ENCODE measurements around the gene DAPK1. TPM values are rescaled to one million over a fixed set of nuclear protein-coding genes. Genes with fewer than 3 reads are reported as not detected.

DAPK1 gene
- total RNA-seq, 2 donors from 2014 or later, result 39.1 to 40.6 TPM

DNA sequence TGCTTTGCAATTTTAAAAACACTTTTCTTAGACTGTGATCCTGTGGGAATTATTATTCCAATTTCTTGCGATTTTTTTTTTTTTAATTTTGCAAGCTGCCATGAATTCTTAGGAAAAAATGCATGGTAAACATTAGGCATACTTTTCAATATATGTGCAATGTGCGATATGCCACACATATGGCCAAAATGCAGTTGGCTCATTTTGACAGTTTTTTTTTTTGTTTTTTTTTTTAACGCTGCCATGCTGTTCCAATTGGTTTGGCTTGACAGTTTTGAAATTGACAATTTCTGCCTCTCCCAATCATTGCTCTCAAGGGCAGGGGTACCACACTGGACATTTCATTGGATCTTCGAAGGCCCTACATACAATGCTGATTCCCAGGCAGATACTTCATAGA lies 36.4 kb downstream of the DAPK1 start:
- DNase-seq (ENCODE audit: low spot score) (no peak), ATAC-seq (ENCODE audit: insufficient number of reproducible peaks, low FRiP score, low read depth) (no peak)
- Histone ChIP-seq H3K4me1 (ENCODE audit: control insufficient read depth in 1 of 2, low read depth in 2 of 2) (no peaks in the 10 kb centered on the region), H3K36me3 (no peaks in the 10 kb centered on the region), H3K27me3 (replicated peaks; ENCODE audit: insufficient read depth) (no peaks in the 10 kb centered on the region), H3K9me3 (no peaks in the 10 kb centered on the region), H3K4me3 (no peak overlapping the region), H3K27ac (no peak overlapping the region)
- TF ChIP-seq, protein P1, sequence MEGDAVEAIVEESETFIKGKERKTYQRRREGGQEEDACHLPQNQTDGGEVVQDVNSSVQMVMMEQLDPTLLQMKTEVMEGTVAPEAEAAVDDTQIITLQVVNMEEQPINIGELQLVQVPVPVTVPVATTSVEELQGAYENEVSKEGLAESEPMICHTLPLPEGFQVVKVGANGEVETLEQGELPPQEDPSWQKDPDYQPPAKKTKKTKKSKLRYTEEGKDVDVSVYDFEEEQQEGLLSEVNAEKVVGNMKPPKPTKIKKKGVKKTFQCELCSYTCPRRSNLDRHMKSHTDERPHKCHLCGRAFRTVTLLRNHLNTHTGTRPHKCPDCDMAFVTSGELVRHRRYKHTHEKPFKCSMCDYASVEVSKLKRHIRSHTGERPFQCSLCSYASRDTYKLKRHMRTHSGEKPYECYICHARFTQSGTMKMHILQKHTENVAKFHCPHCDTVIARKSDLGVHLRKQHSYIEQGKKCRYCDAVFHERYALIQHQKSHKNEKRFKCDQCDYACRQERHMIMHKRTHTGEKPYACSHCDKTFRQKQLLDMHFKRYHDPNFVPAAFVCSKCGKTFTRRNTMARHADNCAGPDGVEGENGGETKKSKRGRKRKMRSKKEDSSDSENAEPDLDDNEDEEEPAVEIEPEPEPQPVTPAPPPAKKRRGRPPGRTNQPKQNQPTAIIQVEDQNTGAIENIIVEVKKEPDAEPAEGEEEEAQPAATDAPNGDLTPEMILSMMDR (IDR thresholded peaks at IDR 0.05), result no peak

DNA sequence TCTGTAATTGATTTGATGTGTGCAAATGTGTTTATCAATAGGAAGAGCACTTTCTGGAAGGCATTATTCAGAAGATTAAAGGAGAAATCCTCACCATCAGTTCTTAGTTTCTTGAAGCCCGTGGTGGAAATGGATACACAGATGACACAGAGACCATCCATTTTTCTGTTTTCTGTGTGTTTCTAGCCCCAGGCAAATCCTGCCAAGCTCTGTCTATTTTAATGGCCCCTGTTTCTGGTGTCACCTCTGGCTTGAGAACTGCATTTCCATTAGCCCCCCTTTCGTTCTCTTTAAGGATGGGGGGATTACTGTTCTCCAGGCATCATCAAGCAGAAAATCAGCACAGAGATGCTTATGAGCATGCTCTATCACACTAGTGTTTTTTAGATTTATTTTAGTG lies 37.3 kb downstream of the DAPK1 start:
- TF ChIP-seq, protein P1 (IDR thresholded peaks at IDR 0.05), result no peak
- DNase-seq (ENCODE audit: low spot score) (no peak), ATAC-seq (ENCODE audit: insufficient number of reproducible peaks, low FRiP score, low read depth) (no peak)
- Histone ChIP-seq H3K4me1 (ENCODE audit: control insufficient read depth in 1 of 2, low read depth in 2 of 2) (no peaks in the 10 kb centered on the region), H3K9me3 (no peaks in the 10 kb centered on the region), H3K27me3 (replicated peaks; ENCODE audit: insufficient read depth) (no peaks in the 10 kb centered on the region), H3K4me3 (no peak overlapping the region), H3K36me3 (no peaks in the 10 kb centered on the region), H3K27ac (no peak overlapping the region)

DNA sequence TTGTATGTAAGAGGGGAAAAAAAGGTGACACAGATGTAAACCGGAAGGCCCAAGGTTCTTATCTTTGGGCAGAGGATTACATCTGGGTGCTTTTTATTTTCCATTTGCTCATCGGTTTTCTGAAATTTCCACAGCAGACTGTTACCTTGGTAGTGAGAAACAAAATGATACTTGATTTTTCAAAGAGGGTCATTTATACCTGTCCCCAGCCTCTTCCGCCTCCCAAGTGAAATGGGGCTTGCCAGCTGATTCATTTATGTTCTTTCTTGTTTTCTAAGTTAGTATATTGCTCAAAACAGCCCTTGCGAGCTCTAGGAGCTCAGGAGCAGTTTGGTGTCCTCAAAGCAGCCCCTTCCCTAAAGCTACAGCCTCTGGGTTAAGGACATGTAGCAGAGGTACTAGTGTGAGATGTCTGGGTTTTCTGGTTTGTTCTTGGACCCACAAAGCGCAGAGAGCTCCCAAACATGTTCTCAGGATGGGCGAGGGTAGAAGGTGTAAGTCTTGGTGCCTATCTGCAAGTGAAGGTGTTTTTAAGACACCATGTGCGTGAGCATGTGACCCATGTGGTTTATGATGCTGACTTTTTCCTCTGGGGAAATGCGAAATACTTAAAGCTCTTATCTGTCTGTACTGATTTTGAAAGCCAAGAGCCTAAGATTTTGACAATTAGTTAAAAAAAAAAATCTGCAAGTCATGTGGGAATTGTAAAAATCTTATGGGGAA lies 38.3 kb downstream of the DAPK1 start:
- H3K4me3 ChIP-seq, result no peak overlapping the region
- H3K36me3 ChIP-seq, result no peaks in the 10 kb centered on the region
- H3K27me3 ChIP-seq (replicated peaks; ENCODE audit: insufficient read depth), result no peaks in the 10 kb centered on the region
- no peak for DNase-seq (ENCODE audit: low spot score)
- H3K27ac ChIP-seq, result no peak overlapping the region
- ATAC-seq (ENCODE audit: insufficient number of reproducible peaks, low FRiP score, low read depth), result no peak
- TF ChIP-seq, protein P1 (IDR thresholded peaks at IDR 0.05), result no peak
- no peaks in the 10 kb centered on the region for H3K9me3 ChIP-seq
- H3K4me1 ChIP-seq (ENCODE audit: control insufficient read depth in 1 of 2, low read depth in 2 of 2), result no peaks in the 10 kb centered on the region

DNA sequence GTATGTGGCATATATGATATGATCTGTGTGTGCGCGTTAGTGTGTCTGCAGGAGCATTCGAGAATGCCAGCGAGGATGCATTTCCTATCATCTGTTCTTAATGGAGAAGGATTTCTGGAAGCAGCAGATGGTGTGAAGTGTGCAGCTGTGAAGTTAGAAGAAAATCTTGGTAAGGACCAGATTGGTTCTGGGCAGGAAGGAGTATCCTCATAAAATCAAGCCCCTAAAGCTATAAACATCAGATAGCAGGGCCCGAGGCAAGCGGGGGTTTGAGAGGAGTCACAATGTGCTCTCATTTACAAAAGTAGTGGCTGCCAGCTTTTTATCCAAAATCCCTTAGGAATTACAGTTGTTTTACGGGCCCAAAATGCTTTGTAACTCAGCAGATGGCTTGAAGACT lies 40.0 kb downstream of the DAPK1 start:
- no peak for DNase-seq (ENCODE audit: low spot score)
- no peaks in the 10 kb centered on the region for H3K27me3 ChIP-seq (replicated peaks; ENCODE audit: insufficient read depth)
- no peak for ATAC-seq (ENCODE audit: insufficient number of reproducible peaks, low FRiP score, low read depth)
- H3K4me3 ChIP-seq, result no peak overlapping the region
- no peak overlapping the region for H3K27ac ChIP-seq
- H3K4me1 ChIP-seq (ENCODE audit: control insufficient read depth in 1 of 2, low read depth in 2 of 2), result peaks cover 0 to 4% of the 10 kb centered on the region in 2 donors
- no peaks in the 10 kb centered on the region for H3K9me3 ChIP-seq
- H3K36me3 ChIP-seq, result no peaks in the 10 kb centered on the region
- TF ChIP-seq, protein P1 (IDR thresholded peaks at IDR 0.05), result no peak

DNA sequence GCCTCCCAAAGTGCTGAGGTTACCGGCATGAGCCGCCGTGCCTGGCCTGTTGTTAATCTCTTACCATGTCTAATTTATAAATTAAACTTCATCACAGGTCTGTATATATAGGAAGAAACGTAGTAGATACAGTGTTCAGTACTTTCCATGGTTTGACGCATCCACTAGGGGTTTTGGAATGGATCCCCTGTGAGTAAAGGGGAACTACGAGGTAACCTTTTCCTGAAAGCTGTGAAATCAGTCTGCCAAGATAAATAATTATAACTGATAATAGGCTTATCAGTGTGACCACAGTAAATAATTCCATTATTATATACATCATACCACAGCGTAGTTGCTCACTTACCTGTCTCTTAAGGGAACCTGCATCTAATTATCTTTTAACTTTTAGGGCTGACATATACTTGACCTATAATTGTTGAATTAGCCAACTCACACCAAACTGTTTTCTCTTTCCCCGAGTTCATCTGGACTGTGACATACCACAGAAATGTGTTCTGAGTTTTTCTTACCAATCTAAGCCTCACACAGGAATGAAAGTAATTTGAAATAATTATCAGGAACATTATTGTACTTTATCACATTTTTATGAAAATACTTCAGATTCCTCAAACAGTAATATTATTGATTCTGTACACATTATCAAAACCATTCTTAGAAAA lies 42.9 kb downstream of the DAPK1 start:
- Histone ChIP-seq H3K27me3 (replicated peaks; ENCODE audit: insufficient read depth) (no peaks in the 10 kb centered on the region), H3K4me3 (no peak overlapping the region), H3K4me1 (ENCODE audit: control insufficient read depth in 1 of 2, low read depth in 2 of 2) (peaks cover 0 to 9% of the 10 kb centered on the region in 2 donors), H3K36me3 (no peaks in the 10 kb centered on the region), H3K9me3 (no peaks in the 10 kb centered on the region), H3K27ac (no peak overlapping the region)
- TF ChIP-seq, protein P1 (IDR thresholded peaks at IDR 0.05), result no peak
- DNase-seq (ENCODE audit: low spot score) (no peak), ATAC-seq (ENCODE audit: insufficient number of reproducible peaks, low FRiP score, low read depth) (no peak)
